Duodenal mucosa (tissue), 2 donors: ENCODE measurements around the gene CBLB.

Experiments used
- H3K27ac ChIP-seq: one replicate; pipeline ENCODE4 v1.7.0; 2013; ENCODE audit warnings: low read depth, low read length
- H3K27me3 ChIP-seq, 2 donors: one replicate each; pipeline ENCODE4 v1.7.0; 2013; ENCODE audit warnings: low read length in 2 of 2, control low read depth in 1 of 2; ENCODE audit not compliant: insufficient read depth in 2 of 2, control insufficient read depth in 1 of 2
- H3K36me3 ChIP-seq, 2 donors: one replicate each; pipeline ENCODE4 v1.7.0; 2013; ENCODE audit warnings: low read length in 2 of 2, control low read depth in 1 of 2; ENCODE audit not compliant: insufficient read depth in 2 of 2, control insufficient read depth in 1 of 2
- H3K4me1 ChIP-seq, 2 donors: one replicate each; pipeline ENCODE4 v1.7.0; 2013; ENCODE audit warnings: low read length in 2 of 2, control low read depth in 1 of 2; ENCODE audit not compliant: insufficient read depth in 2 of 2, control insufficient read depth in 1 of 2
- H3K4me3 ChIP-seq, 2 donors: one replicate each; pipeline ENCODE4 v1.7.0; 2013; ENCODE audit warnings: low read length in 2 of 2, low read depth in 1 of 2
- H3K9ac ChIP-seq, 2 donors: one replicate each; pipeline ENCODE4 v1.7.0; 2013; ENCODE audit warnings: low read length in 2 of 2, low read depth in 1 of 2
- H3K9me3 ChIP-seq, 2 donors: one replicate each; pipeline ENCODE4 v1.7.0; 2013; ENCODE audit warnings: low read length in 2 of 2, control low read depth in 1 of 2; ENCODE audit not compliant: control insufficient read depth in 1 of 2

Gene CBLB

GRCh38 chr3:105863608-105864007, 5.2 kb downstream of the CBLB start:
- Histone ChIP-seq H3K4me1 (peaks cover 18 to 38% of the 10 kb centered on the region in 2 donors), H3K27ac (no peak overlapping the region), H3K27me3 (no peaks in the 10 kb centered on the region), H3K4me3 (no peak overlapping the region), H3K9ac (no peak overlapping the region), H3K9me3 (no peaks in the 10 kb centered on the region), H3K36me3 (peaks cover 0 to 7% of the 10 kb centered on the region in 2 donors)

- Histone ChIP-seq H3K4me3 (no peak overlapping the region), H3K36me3 (peaks cover 0 to 7% of the 10 kb centered on the region in 2 donors), H3K27ac (no peak overlapping the region), H3K9ac (no peak overlapping the region), H3K4me1 (peaks cover 16 to 38% of the 10 kb centered on the region in 2 donors), H3K9me3 (no peaks in the 10 kb centered on the region), H3K27me3 (no peaks in the 10 kb centered on the region)
These were observed 6.6 kb downstream of the CBLB start for GRCh38 chr3:105862217-105862616.

GRCh38 chr3:105860641-105861040, 8.2 kb downstream of the CBLB start:
- Histone ChIP-seq H3K27me3 (no peaks in the 10 kb centered on the region), H3K4me1 (peaks cover 2 to 25% of the 10 kb centered on the region in 2 donors), H3K9me3 (no peaks in the 10 kb centered on the region), H3K9ac (no peak overlapping the region), H3K27ac (no peak overlapping the region), H3K36me3 (peaks cover 0 to 7% of the 10 kb centered on the region in 2 donors), H3K4me3 (no peak overlapping the region)

- Histone ChIP-seq H3K9me3 (no peaks in the 10 kb centered on the region), H3K27ac (no peak overlapping the region), H3K36me3 (peaks cover 0 to 8% of the 10 kb centered on the region in 2 donors), H3K27me3 (no peaks in the 10 kb centered on the region), H3K9ac (no peak overlapping the region), H3K4me1 (peaks cover 0 to 5% of the 10 kb centered on the region in 2 donors), H3K4me3 (no peak overlapping the region)
These were observed 10.8 kb downstream of the CBLB start for GRCh38 chr3:105858017-105858416.

DNA sequence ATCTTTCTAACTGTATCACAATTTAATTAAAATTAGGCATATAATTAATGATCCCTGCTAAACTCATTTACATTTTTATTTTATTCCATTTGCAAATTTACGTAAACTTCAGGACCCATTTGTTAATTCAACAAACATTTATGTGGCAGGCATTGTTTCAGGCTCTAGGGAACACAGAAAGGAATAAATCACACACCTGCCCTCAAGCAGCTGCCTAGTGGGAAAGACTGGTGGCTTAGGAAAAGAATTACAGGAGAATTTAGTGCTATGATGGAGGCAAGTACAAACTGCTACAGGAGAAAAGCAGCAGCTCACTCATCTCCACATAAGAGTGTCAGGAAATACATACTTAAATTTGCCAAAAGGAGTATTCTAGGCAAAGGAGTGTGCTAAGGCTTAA, 11.2 kb downstream of the CBLB start:
- H3K9me3 ChIP-seq, result no peaks in the 10 kb centered on the region
- peaks cover 0 to 5% of the 10 kb centered on the region in 2 donors for H3K4me1 ChIP-seq
- no peak overlapping the region for H3K27ac ChIP-seq
- H3K27me3 ChIP-seq, result no peaks in the 10 kb centered on the region
- no peak overlapping the region for H3K4me3 ChIP-seq
- H3K36me3 ChIP-seq, result peaks cover 0 to 11% of the 10 kb centered on the region in 2 donors
- no peak overlapping the region for H3K9ac ChIP-seq

- peaks cover 0 to 5% of the 10 kb centered on the region in 2 donors for H3K4me1 ChIP-seq
- H3K27me3 ChIP-seq, result no peaks in the 10 kb centered on the region
- H3K36me3 ChIP-seq, result peaks cover 0 to 16% of the 10 kb centered on the region in 2 donors
- H3K9ac ChIP-seq, result no peak overlapping the region
- H3K27ac ChIP-seq, result no peak overlapping the region
- no peaks in the 10 kb centered on the region for H3K9me3 ChIP-seq
- no peak overlapping the region for H3K4me3 ChIP-seq
These were observed 12.2 kb downstream of the CBLB start for GRCh38 chr3:105856605-105857004.

DNA sequence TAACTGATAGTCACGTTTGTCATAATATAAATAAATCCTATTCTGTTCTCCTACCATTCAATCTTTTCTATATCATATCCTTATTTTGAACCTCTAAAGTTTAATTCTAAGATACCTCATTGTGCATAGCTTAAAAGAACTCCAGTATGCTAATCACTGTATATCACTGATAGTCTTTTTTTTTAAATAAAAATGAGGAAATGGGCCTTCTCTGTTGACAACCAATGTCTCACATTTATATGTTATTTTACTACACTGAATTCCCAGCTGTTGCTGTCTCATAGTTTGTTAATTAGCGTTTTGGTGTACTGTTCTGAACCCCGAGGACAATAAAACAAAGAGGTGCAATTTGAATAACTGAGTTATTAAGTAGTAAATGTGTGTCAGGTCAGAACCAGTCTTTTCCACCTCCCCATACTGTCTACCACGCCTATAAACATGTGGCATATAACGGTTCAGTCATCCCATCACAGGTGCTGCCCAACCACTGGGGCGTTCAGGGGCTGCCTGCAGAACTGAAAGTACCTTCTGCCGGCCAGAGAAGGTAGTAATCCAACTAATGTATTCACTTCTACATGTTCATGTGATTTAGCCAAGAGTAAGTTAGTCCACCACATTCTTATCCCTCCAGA, 14.9 kb downstream of the CBLB start:
- Histone ChIP-seq H3K4me3 (no peak overlapping the region), H3K36me3 (peaks cover 3 to 20% of the 10 kb centered on the region in 2 donors), H3K9me3 (no peaks in the 10 kb centered on the region), H3K27ac (no peak overlapping the region), H3K9ac (no peak overlapping the region), H3K4me1 (no peaks in the 10 kb centered on the region), H3K27me3 (no peaks in the 10 kb centered on the region)

- Histone ChIP-seq H3K4me3 (no peak overlapping the region), H3K9ac (no peak overlapping the region), H3K27me3 (no peaks in the 10 kb centered on the region), H3K4me1 (peaks cover 0 to 6% of the 10 kb centered on the region in 2 donors), H3K27ac (no peak overlapping the region), H3K9me3 (no peaks in the 10 kb centered on the region), H3K36me3 (peaks cover 3 to 20% of the 10 kb centered on the region in 2 donors)
These were observed 17.2 kb downstream of the CBLB start for GRCh38 chr3:105851582-105851981.

DNA sequence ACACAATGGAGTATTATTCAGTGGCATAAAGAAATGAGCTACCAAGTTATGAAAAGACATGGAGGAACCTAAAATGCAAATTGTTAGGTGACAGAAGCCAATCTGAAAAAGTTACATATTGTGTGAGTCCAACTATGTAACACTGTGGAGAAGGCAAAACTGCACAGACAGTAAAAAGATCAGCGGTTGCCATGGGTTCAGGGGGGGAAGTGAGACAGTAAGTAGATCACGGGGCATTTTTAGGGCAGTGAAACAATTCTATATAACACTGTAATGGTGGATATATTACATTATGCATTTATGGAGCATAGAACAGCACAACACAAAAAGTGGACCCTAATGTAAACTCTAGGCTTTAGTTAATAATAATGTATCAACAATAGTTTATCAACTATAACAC, 17.6 kb downstream of the CBLB start:
- no peak overlapping the region for H3K4me3 ChIP-seq

DNA sequence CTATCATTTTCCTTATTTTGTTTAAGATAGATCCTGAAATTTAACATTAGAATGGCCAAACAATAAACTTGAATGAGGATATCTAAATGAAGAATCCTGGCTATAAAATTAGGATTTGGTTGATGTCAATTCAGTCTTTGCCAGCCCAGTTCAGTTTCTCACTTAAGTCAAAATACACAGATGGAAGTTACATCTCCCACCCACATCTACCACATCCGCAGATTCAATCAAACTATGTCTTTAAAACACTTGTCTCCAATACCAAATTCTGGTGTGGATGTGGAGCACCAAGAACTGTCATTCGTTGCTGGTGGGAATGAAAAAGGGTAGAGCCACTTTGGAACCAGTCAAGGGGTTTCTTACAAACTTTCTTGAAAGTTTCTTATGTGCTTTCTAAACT, 18.2 kb downstream of the CBLB start:
- Histone ChIP-seq H3K4me3 (no peak overlapping the region), H3K27ac (no peak overlapping the region), H3K4me1 (peaks cover 0 to 6% of the 10 kb centered on the region in 2 donors), H3K27me3 (no peaks in the 10 kb centered on the region), H3K9me3 (no peaks in the 10 kb centered on the region), H3K9ac (no peak overlapping the region), H3K36me3 (peaks cover 3 to 20% of the 10 kb centered on the region in 2 donors)

More for the DNA sequence above, 17.6 kb downstream of the CBLB start:
- Histone ChIP-seq H3K36me3 (peaks cover 3 to 20% of the 10 kb centered on the region in 2 donors), H3K9me3 (no peaks in the 10 kb centered on the region), H3K4me1 (peaks cover 0 to 6% of the 10 kb centered on the region in 2 donors), H3K9ac (no peak overlapping the region), H3K27me3 (no peaks in the 10 kb centered on the region), H3K27ac (no peak overlapping the region)
